ENCODE measurements around the gene MMRN2. TPM values are rescaled to one million over a fixed set of nuclear protein-coding genes. Genes with fewer than 3 reads are reported as not detected.

Gene MMRN2
- total and polyA plus RNA-seq, 2 of the 8 experiments (the other 6 are each of a cell fraction or from before 2014, with no cell fraction given): 1.2 TPM

- Histone ChIP-seq H3K27me3 (replicated peaks in 1 of 4; ENCODE audit: control insufficient read depth in 3 of 4, extremely low read depth in 1 of 4, insufficient read depth in 3 of 4, low read length in 3 of 4) (no peaks in the 10 kb centered on the region), H2AK5ac (ENCODE audit: low read depth, low read length) (no peak overlapping the region), H3K56ac (replicated peaks; ENCODE audit: insufficient read length, low read depth, low read length) (no peak overlapping the region), H4K91ac (replicated peaks; ENCODE audit: insufficient read length, low read length) (no peak overlapping the region), H2BK12ac (ENCODE audit: low read depth, low read length) (no peak overlapping the region), H4K8ac (ENCODE audit: extremely low read depth, insufficient read depth, low read length) (no peak overlapping the region), H3K18ac (ENCODE audit: extremely low read depth, low read length) (no peak overlapping the region), H3K23ac (ENCODE audit: insufficient read length) (no peak overlapping the region), H2AFZ (ENCODE audit: low read length) (no peak overlapping the region), H3K36me3 (ENCODE audit: control insufficient read depth in 2 of 4, insufficient read depth in 4 of 4, low read length in 3 of 4) (peaks cover 13 to 35% (median 31%) of the 10 kb centered on the region in 4 experiments), H2BK5ac (ENCODE audit: low read depth, low read length) (no peak overlapping the region), H3K4me1 (replicated peaks in 1 of 4; ENCODE audit: control insufficient read depth in 3 of 4, insufficient read depth in 4 of 4, low read length in 3 of 4) (peaks cover 0 to 6% (median 2%) of the 10 kb centered on the region in 4 experiments; a peak in 3 of 7 replicates), H4K5ac (ENCODE audit: insufficient read length, low read depth, low read length) (no peak overlapping the region), H3K9me3 (ENCODE audit: insufficient read depth in 2 of 2, low read depth in 1 of 2, low read length in 1 of 2) (no peaks in the 10 kb centered on the region), H4K20me1 (replicated peaks in 1 of 2; ENCODE audit: control insufficient read depth in 1 of 2, insufficient read depth in 2 of 2, low read length in 2 of 2) (peaks cover 0 to 6% of the 10 kb centered on the region in 2 experiments), H2BK15ac (ENCODE audit: low read length) (no peak overlapping the region), H2BK20ac (ENCODE audit: low read length) (no peak overlapping the region), H3K27ac (ENCODE audit: low read depth, low read length) (no peak overlapping the region), H3K4ac (replicated peaks; ENCODE audit: insufficient read length, low read depth, low read length) (no peak overlapping the region), H3K79me1 (ENCODE audit: low read depth, low read length) (peaks cover 4% of the 10 kb centered on the region; the same call in 1 of the 2 replicates), H3K4me2 (ENCODE audit: insufficient read depth in 1 of 2, low read depth in 2 of 2, low read length in 2 of 2) (no peak overlapping the region), H3K14ac (ENCODE audit: insufficient read length) (no peak overlapping the region), H3K9ac (replicated peaks in 1 of 4; ENCODE audit: extremely low read depth in 1 of 4, low read depth in 3 of 4, low read length in 3 of 4) (no peak overlapping the region), H2BK120ac (replicated peaks; ENCODE audit: low read depth, low read length) (no peak overlapping the region), H3K23me2 (ENCODE audit: low read depth, low read length) (no peaks in the 10 kb centered on the region), H3K4me3 (ENCODE audit: extremely low read depth in 1 of 4, insufficient read depth in 2 of 4, low read depth in 3 of 4, low read length in 4 of 4) (no peak overlapping the region), H3K79me2 (ENCODE audit: control insufficient read depth in 1 of 2, insufficient read depth in 2 of 2, low read length in 2 of 2) (peaks cover 0 to 16% of the 10 kb centered on the region in 2 experiments; a peak in 1 of 4 replicates)
- WGBS, 2 experiments (ENCODE audit: extremely low coverage in 1 of 2, insufficient coverage in 1 of 2, insufficient read length in 1 of 2, insufficient replicate concordance in 2 of 2, low coverage in 1 of 2, low lambda C conversion rate in 2 of 2, missing lambda C conversion rate in 1 of 2): 83% methylated on average over 4 of the region's 4 CpGs; no CpG with 5 or more reads in 1 of the 2 experiments
- TF ChIP-seq CEBPB (IDR thresholded peaks at IDR 0.05; ENCODE audit: low read depth, low read length) (no peak), RBBP5 (IDR thresholded peaks at IDR 0.05; ENCODE audit: borderline replicate concordance, low read depth, low read length) (no peak), CHD2 (IDR thresholded peaks at IDR 0.05; ENCODE audit: low read length) (no peak), RXRA (IDR thresholded peaks at IDR 0.05; ENCODE audit: insufficient read depth, low read depth, low read length) (no peak)
- CTCF ChIA-PET (ENCODE audit: partially characterized antibody): interaction anchor here (0.7 to 5.8 kb wide), 33 partner anchors 9 to 498 kb away, joined by 3 to 40 read pairs (median 5); no protein-coding TSS in a partner anchor
- FAIRE-seq (no peak), DNase-seq (ENCODE audit: low read depth in 1 of 2, low spot score in 2 of 2) (no peak)
- POLR2A ChIA-PET (ENCODE audit: partially characterized antibody): interaction anchor here (0.6 to 1.4 kb wide), 3 partner anchors 9 to 208 kb away, joined by 3 to 4 read pairs (median 3); no protein-coding TSS in a partner anchor
Observed at GRCh38 chr10:86898511-86898910, 58.9 kb downstream of the MMRN2 start.
